Measurements from ENCODE around the gene SESN1.
A peak's percentile ranks its signal among the peaks of the same experiment; 100 is the strongest.

The SESN1 gene

GRCh38 chr6:108995296-108995695, 99.3 kb downstream of the SESN1 start:
- no peak for DNase-seq (ENCODE audit: extremely low spot score)
- TF ChIP-seq TARDBP (IDR thresholded peaks at IDR 0.05) (no peak), FOXK2 (IDR thresholded peaks at IDR 0.05) (no peak), CTBP1 (IDR thresholded peaks at IDR 0.05; ENCODE audit: borderline replicate concordance) (no peak), LEF1 (IDR thresholded peaks at IDR 0.05; ENCODE audit: borderline replicate concordance) (no peak), BHLHE40 (IDR thresholded peaks at IDR 0.05; ENCODE audit: borderline replicate concordance) (no peak), SP1 (IDR thresholded peaks at IDR 0.05) (no peak), HDGF (IDR thresholded peaks at IDR 0.05; ENCODE audit: borderline replicate concordance) (no peak), NFRKB (IDR thresholded peaks at IDR 0.05) (no peak), ZNF384 (IDR thresholded peaks at IDR 0.05) (no peak), ARNT (IDR thresholded peaks at IDR 0.05) (no peak), SUZ12 (IDR thresholded peaks at IDR 0.05) (no peak), PKNOX1 (IDR thresholded peaks at IDR 0.05) (no peak), FOXM1 (IDR thresholded peaks at IDR 0.05; ENCODE audit: borderline replicate concordance) (no peak), L3MBTL2 (conservative IDR thresholded peaks at IDR 0.05) (no peak)
- POLR2A ChIA-PET, result no interaction called here
- CTCF ChIA-PET, result interaction anchor here (0.5 kb wide), 1 partner anchor 14 kb away, joined by 5 read pairs; no protein-coding TSS in a partner anchor

DNA sequence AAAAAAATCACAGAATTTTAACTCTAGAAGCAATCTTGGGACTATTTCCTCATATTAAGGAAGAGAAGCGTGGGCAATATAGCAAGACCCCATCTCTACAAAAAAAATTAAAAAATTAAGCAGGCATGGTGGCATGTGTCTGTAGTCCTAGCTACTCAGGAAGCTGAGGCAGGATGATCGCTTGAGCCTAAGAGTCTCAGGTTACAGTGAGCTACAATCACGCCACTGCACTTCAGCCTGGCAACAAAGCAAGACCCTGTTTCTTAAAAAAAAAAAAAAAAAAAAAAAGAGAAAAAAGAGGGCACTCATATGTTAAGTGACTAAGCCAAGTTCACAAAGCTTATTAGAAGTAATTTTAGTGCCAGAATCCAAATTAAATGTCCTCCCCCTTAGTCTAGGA, 100.8 kb downstream of the SESN1 start:
- no peak for DNase-seq (ENCODE audit: extremely low spot score)
- TF ChIP-seq FOXA1 (IDR thresholded peaks at IDR 0.05) (no peak), NFRKB (IDR thresholded peaks at IDR 0.05) (no peak), CTBP1 (IDR thresholded peaks at IDR 0.05; ENCODE audit: borderline replicate concordance) (no peak), LEF1 (IDR thresholded peaks at IDR 0.05; ENCODE audit: borderline replicate concordance) (no peak), ELF4 (IDR thresholded peaks at IDR 0.05) (no peak), ZNF384 (IDR thresholded peaks at IDR 0.05) (0 out of 2 replicates have a peak, but pooled peaks have one; percentile 43)
- POLR2A ChIA-PET, result no interaction called here
- CTCF ChIA-PET, result no interaction called here

DNA sequence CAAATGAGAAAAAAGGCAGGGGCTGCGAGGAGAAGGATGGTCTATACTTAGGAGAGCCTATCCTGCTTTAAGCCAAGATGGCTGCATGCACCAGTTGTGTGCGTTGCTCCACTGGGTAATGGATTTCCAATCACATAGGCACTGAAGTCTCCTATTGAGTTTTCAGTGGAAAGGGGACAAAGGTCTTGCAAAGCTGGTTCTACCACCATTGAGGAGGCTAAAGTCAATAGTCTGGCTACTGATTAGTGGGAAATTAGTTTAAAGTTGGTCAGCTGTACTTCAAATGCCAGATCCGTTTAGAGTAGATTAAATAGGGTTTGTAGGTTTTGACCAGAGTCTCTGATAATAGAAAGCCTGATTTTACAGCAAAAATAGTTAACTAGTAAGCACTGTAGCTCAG, 104.9 kb downstream of the SESN1 start:
- ChIA-PET CTCF (no interaction called here), POLR2A (no interaction called here)
- TF ChIP-seq HDGF (IDR thresholded peaks at IDR 0.05; ENCODE audit: borderline replicate concordance), result no peak
- TF ChIP-seq LEF1 (IDR thresholded peaks at IDR 0.05; ENCODE audit: borderline replicate concordance), result no peak
- no peak for TF ChIP-seq SUZ12 (IDR thresholded peaks at IDR 0.05)
- no peak for TF ChIP-seq PKNOX1 (IDR thresholded peaks at IDR 0.05)
- TF ChIP-seq ZNF384 (IDR thresholded peaks at IDR 0.05), result no peak
- TF ChIP-seq NFRKB (IDR thresholded peaks at IDR 0.05), result no peak
- no peak for TF ChIP-seq TARDBP (IDR thresholded peaks at IDR 0.05)
- no peak for TF ChIP-seq SP1 (IDR thresholded peaks at IDR 0.05)
- no peak for TF ChIP-seq FOXK2 (IDR thresholded peaks at IDR 0.05)
- no peak for TF ChIP-seq ELF4 (IDR thresholded peaks at IDR 0.05)
- TF ChIP-seq CTBP1 (IDR thresholded peaks at IDR 0.05; ENCODE audit: borderline replicate concordance), result no peak
- TF ChIP-seq L3MBTL2 (conservative IDR thresholded peaks at IDR 0.05), result no peak
- no peak for TF ChIP-seq FOXM1 (IDR thresholded peaks at IDR 0.05; ENCODE audit: borderline replicate concordance)
- no peak for TF ChIP-seq ARNT (IDR thresholded peaks at IDR 0.05)
- no peak for DNase-seq (ENCODE audit: extremely low spot score)

GRCh38 chr6:108988765-108989164, 105.9 kb downstream of the SESN1 start:
- TF ChIP-seq L3MBTL2 (conservative IDR thresholded peaks at IDR 0.05) (no peak), SP1 (IDR thresholded peaks at IDR 0.05) (no peak), HDGF (IDR thresholded peaks at IDR 0.05; ENCODE audit: borderline replicate concordance) (no peak), FOXK2 (IDR thresholded peaks at IDR 0.05) (no peak), FOXM1 (IDR thresholded peaks at IDR 0.05; ENCODE audit: borderline replicate concordance) (no peak), TARDBP (IDR thresholded peaks at IDR 0.05) (no peak), PKNOX1 (IDR thresholded peaks at IDR 0.05) (no peak), FOXA1 (IDR thresholded peaks at IDR 0.05) (no peak), LEF1 (IDR thresholded peaks at IDR 0.05; ENCODE audit: borderline replicate concordance) (no peak)
- DNase-seq (ENCODE audit: extremely low spot score), result no peak
- CTCF ChIA-PET, result no interaction called here
- POLR2A ChIA-PET, result no interaction called here

GRCh38 chr6:108988296-108988695, 106.3 kb downstream of the SESN1 start:
- ChIA-PET POLR2A (no interaction called here), CTCF (no interaction called here)
- no peak for TF ChIP-seq ELF4 (IDR thresholded peaks at IDR 0.05)
- no peak for TF ChIP-seq TARDBP (IDR thresholded peaks at IDR 0.05)
- TF ChIP-seq FOXK2 (IDR thresholded peaks at IDR 0.05), result no peak
- TF ChIP-seq SUZ12 (IDR thresholded peaks at IDR 0.05), result no peak
- DNase-seq (ENCODE audit: extremely low spot score), result no peak

DNA sequence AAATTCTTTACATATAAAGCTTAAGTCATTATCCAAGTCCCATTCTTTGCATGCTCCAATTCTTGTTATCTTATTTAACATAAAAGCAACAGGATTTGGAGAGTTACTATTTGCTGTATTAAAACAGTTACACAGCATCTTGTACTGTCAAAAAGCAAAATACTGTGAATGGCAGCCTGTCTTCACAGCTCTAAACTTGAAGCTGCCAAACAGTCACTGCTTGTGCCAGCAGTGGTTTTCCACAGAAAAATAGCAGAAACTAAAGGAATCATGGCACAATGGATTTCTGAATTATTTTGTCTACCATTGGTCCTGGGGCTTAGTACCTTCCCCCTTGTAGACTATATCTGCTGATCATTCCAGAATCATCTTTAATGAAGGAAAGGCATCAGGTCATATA, 107.5 kb downstream of the SESN1 start:
- TF ChIP-seq NFRKB (IDR thresholded peaks at IDR 0.05), result no peak
- TF ChIP-seq SUZ12 (IDR thresholded peaks at IDR 0.05), result no peak
- TF ChIP-seq HDGF (IDR thresholded peaks at IDR 0.05; ENCODE audit: borderline replicate concordance), result no peak
- no peak for TF ChIP-seq ZNF384 (IDR thresholded peaks at IDR 0.05)
- TF ChIP-seq FOXM1 (IDR thresholded peaks at IDR 0.05; ENCODE audit: borderline replicate concordance), result no peak
- no peak for TF ChIP-seq PKNOX1 (IDR thresholded peaks at IDR 0.05)
- no peak for TF ChIP-seq FOXA1 (IDR thresholded peaks at IDR 0.05)
- TF ChIP-seq ELF4 (IDR thresholded peaks at IDR 0.05), result no peak
- no peak for TF ChIP-seq LEF1 (IDR thresholded peaks at IDR 0.05; ENCODE audit: borderline replicate concordance)
- TF ChIP-seq BHLHE40 (IDR thresholded peaks at IDR 0.05; ENCODE audit: borderline replicate concordance), result no peak
- no peak for TF ChIP-seq FOXK2 (IDR thresholded peaks at IDR 0.05)
- TF ChIP-seq TARDBP (IDR thresholded peaks at IDR 0.05), result no peak
- no peak for TF ChIP-seq ARNT (IDR thresholded peaks at IDR 0.05)
- no peak for TF ChIP-seq L3MBTL2 (conservative IDR thresholded peaks at IDR 0.05)
- no peak for TF ChIP-seq CTBP1 (IDR thresholded peaks at IDR 0.05; ENCODE audit: borderline replicate concordance)
- no peak for TF ChIP-seq SP1 (IDR thresholded peaks at IDR 0.05)
- ChIA-PET CTCF (interaction anchor here (0.6 kb wide), 2 partner anchors 64 to 1801 kb away, joined by 3 to 9 read pairs; no protein-coding TSS in a partner anchor), POLR2A (interaction anchor here (1.0 kb wide), 1 partner anchor 52 kb away, joined by 3 read pairs; no protein-coding TSS in a partner anchor)
- no peak for DNase-seq (ENCODE audit: extremely low spot score)

Measured in HEK293T (cell line).